Lung (tissue), 12 donors: Measurements from ENCODE around the gene MDGA2. TPM values are rescaled to one million over a fixed set of nuclear protein-coding genes. Genes with fewer than 3 reads are reported as not detected.

ENCODE experiments used
- ATAC-seq: fragments of 200-7000 bp; cut with Tn5 transposase; one replicate; pipeline ENCODE4 v1.9.1; 2020; ENCODE audit warnings: moderate number of reproducible peaks; ENCODE audit not compliant: insufficient read depth, low FRiP score
- DNase-seq, 3 donors: peaks; one replicate each; pipeline ENCODE4 v3.0.0-alpha.2; 2013 to 2017
- H3K27ac ChIP-seq, 2 donors: one replicate each; pipeline ENCODE4 v1.5.1; 2013; ENCODE audit warnings: mild to moderate bottlenecking in 2 of 2, moderate library complexity in 2 of 2, control low read depth in 1 of 2, inconsistent platforms in 1 of 2, low read depth in 1 of 2, low read length in 1 of 2
- H3K27me3 ChIP-seq, 3 donors: one replicate each; pipeline ENCODE4 v1.5.1; 2013; ENCODE audit warnings: low read length in 2 of 3; ENCODE audit not compliant: control insufficient read depth in 3 of 3, insufficient read depth in 3 of 3
- H3K36me3 ChIP-seq, 4 donors: one replicate each; pipeline ENCODE4 v1.5.1; 2013; ENCODE audit warnings: low read length in 4 of 4, mild to moderate bottlenecking in 1 of 4, moderate library complexity in 1 of 4; ENCODE audit not compliant: control insufficient read depth in 4 of 4, insufficient read depth in 4 of 4
- H3K4me1 ChIP-seq, 5 donors: one replicate each; pipeline ENCODE4 v1.5.1; 2013; ENCODE audit warnings: low read length in 5 of 5, mild to moderate bottlenecking in 2 of 5, moderate library complexity in 1 of 5; ENCODE audit not compliant: control insufficient read depth in 5 of 5, insufficient read depth in 5 of 5
- H3K4me3 ChIP-seq: one replicate; pipeline ENCODE4 v1.5.1; 2013; ENCODE audit warnings: mild to moderate bottlenecking, control low read depth, moderate library complexity
- H3K9ac ChIP-seq, 2 donors: one replicate each; pipeline ENCODE4 v1.5.1; 2013; ENCODE audit warnings: low read length in 2 of 2, control low read depth in 1 of 2; ENCODE audit not compliant: insufficient read depth in 1 of 2
- H3K9me3 ChIP-seq, 4 donors: one replicate each; pipeline ENCODE4 v1.5.1; 2013; ENCODE audit warnings: low read length in 3 of 4, mild to moderate bottlenecking in 1 of 4, moderate library complexity in 1 of 4; ENCODE audit not compliant: control insufficient read depth in 4 of 4, insufficient read depth in 3 of 4
- CTCF ChIP-seq: IDR thresholded peaks from 2 replicates; pipeline ENCODE4 v1.5.1; 2012; ENCODE audit warnings: mild to moderate bottlenecking; ENCODE audit errors: control extremely low read depth, extremely low read depth
- WGBS, 2 donors: extraction: QIAGEN DNeasy Blood & Tissue Kit; methylation state at CpG; one replicate each; pipeline ENCODE4 v1.1.7; 2013; 5-methylcytosine and 5-hydroxymethylcytosine counted together
- polyA plus RNA-seq, 2 donors: library from polyadenylated mRNA; stranded (reverse); fragments of 200-250 nt; gene quantifications; one replicate each; pipeline ENCODE4 v1.2.1, GENCODE V29; 2013
- total RNA-seq, 2 donors: library from RNA; depleted of rRNA in 1 of 2; stranded (reverse); fragments of >200 nt in 1 of 2; gene quantifications; one replicate each; pipeline ENCODE4 v1.2.1, GENCODE V29; 2014 to 2021
- donor health status: control.
- donor health status: control.
- donor health status: Bipolar disorder and iron deficiency.
- donor health status: healthy.
- donor health status: DM: yes; HTN: yes; CAD: no.

The MDGA2 gene
- total and polyA plus RNA-seq, 4 donors = 0.03 to 3.2 TPM; not detected in 2

GRCh38 chr14:47389535-47389934 lies 285.9 kb downstream of the MDGA2 start:
- no peak overlapping the region for H3K9ac ChIP-seq
- H3K4me3 ChIP-seq = no peak overlapping the region
- peaks cover 0 to 9% (median 0%) of the 10 kb centered on the region in 5 donors for H3K4me1 ChIP-seq
- no peaks in the 10 kb centered on the region for H3K27me3 ChIP-seq
- no peak for ATAC-seq
- TF ChIP-seq CTCF = no peak
- no peak overlapping the region for H3K27ac ChIP-seq
- WGBS, 2 donors = 50 to 75% methylated on average over 1 of the region's 1 CpG
- peak in 2 of 3 donors; percentile 12 to 37 for DNase-seq
- H3K36me3 ChIP-seq = no peaks in the 10 kb centered on the region
- no peaks in the 10 kb centered on the region for H3K9me3 ChIP-seq

GRCh38 chr14:47366006-47366405 lies 309.4 kb downstream of the MDGA2 start:
- TF ChIP-seq CTCF = no peak

GRCh38 chr14:47365233-47365632 lies 310.2 kb downstream of the MDGA2 start:
- Histone ChIP-seq H3K27me3 (no peaks in the 10 kb centered on the region), H3K27ac (no peak overlapping the region), H3K9ac (no peak overlapping the region), H3K4me3 (no peak overlapping the region), H3K36me3 (no peaks in the 10 kb centered on the region), H3K9me3 (no peaks in the 10 kb centered on the region), H3K4me1 (no peaks in the 10 kb centered on the region)
- DNase-seq (no peak), ATAC-seq (no peak)
- TF ChIP-seq CTCF = no peak
- 90 to 95% methylated on average over 6 of the region's 6 CpGs for WGBS, 2 donors

More at GRCh38 chr14:47366006-47366405, 309.4 kb downstream of the MDGA2 start:
- ATAC-seq = no peak
- no peak for DNase-seq
- H3K9ac ChIP-seq = no peak overlapping the region
- H3K27ac ChIP-seq = no peak overlapping the region
- H3K4me1 ChIP-seq = no peaks in the 10 kb centered on the region
- H3K9me3 ChIP-seq = no peaks in the 10 kb centered on the region
- 77 to 82% methylated on average over 2 of the region's 2 CpGs for WGBS, 2 donors
- H3K4me3 ChIP-seq = no peak overlapping the region
- no peaks in the 10 kb centered on the region for H3K27me3 ChIP-seq
- no peaks in the 10 kb centered on the region for H3K36me3 ChIP-seq

- Histone ChIP-seq H3K27ac (no peak overlapping the region), H3K4me3 (no peak overlapping the region), H3K9ac (no peak overlapping the region), H3K9me3 (peaks cover 0 to 4% (median 0%) of the 10 kb centered on the region in 4 donors), H3K36me3 (no peaks in the 10 kb centered on the region), H3K27me3 (no peaks in the 10 kb centered on the region), H3K4me1 (peaks cover 0 to 1% (median 0%) of the 10 kb centered on the region in 5 donors)
- ATAC-seq (no peak), DNase-seq (no peak)
- 71 to 74% methylated on average over 4 of the region's 4 CpGs for WGBS, 2 donors
- TF ChIP-seq CTCF = no peak
Measured at GRCh38 chr14:47353186-47353585, 322.2 kb downstream of the MDGA2 start.
